CD4-positive, alpha-beta T cell treated with Interleukin-17A for 1 hour (primary cell): Measurements from ENCODE around the gene RUNX1.

Source experiments
- DNase-seq: peaks from one replicate; pipeline ENCODE4 v3.0.0-alpha.2; 2020

RUNX1 gene

DNA sequence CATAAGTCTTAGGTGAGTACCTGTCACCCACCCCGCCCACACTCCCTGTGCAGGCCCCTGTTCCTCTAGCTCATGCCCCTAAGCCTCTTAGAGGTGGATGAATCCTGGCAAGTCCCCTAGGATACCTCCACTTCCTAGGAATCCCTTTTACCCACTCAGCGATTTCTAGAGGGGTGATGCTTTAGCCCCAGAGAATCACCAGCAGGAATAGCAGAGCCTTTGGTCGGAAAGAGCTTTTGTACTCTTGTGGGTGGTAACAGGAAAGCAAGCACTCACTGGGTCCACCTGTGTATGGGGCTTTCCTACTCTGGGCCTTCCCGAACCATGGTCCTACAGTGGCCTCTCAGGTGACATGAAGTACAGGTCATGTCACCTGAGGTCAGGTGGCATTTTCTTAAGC lies 207.9 kb downstream of the RUNX1 start:
- DNase-seq: no peak

DNA sequence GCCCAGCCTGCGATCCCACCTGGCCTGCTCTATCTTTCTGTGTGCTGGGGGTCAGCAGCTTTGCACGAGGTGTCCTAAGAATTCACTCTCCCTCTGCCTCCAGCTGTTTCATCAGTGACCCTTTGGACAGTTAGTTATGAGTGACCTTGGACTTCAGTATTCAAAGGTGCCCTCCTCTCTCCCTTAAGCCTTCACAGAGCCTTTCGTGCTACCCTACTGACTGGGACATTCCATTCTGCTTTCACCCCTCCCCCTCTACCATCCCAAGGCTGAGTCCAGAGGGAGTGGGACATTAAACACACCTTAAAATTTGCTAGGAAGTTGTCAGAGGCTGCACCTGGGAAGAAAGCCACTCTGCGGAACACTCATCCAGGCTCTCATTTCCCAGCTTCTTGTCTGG lies 208.4 kb downstream of the RUNX1 start:
- DNase-seq: no peak

DNA sequence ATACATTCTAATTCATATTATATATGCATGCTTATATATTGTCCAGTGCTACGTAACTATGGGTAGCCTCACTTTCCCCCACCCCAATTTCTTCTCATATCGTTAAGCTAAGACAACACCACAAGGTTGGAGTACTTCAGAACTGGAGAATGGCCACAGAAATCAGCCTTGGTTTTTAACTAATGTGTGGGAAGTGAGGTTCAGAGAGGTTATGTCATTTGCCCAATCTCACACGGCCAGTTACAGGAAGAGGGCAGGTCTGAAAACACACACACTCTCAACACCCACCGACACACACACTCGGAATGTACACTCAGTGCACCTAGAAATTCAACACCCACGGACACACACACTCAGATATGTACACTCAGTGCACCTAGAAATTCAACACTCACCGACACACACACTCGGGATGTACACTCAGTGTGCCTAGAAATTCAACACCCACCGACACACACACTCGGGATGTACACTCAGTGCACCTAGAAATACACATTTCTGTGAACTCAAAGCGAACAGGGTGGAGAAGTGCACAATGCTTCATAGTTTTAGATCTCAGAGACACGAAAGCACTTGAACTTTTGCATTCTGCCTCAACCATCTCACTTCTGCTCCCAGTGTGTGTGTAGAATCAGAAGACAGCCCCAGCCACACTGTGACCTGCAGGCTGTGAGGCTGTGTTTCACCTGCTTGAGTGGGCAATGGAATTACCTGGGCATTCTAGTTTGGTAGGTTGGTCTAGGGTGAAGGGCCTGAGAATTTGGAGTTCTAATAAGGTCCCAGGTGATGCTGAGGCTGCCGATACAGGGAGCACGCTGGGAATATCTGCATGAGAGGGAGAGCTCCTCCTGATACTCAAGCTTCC lies 209.9 kb downstream of the RUNX1 start:
- no peak for DNase-seq

DNA sequence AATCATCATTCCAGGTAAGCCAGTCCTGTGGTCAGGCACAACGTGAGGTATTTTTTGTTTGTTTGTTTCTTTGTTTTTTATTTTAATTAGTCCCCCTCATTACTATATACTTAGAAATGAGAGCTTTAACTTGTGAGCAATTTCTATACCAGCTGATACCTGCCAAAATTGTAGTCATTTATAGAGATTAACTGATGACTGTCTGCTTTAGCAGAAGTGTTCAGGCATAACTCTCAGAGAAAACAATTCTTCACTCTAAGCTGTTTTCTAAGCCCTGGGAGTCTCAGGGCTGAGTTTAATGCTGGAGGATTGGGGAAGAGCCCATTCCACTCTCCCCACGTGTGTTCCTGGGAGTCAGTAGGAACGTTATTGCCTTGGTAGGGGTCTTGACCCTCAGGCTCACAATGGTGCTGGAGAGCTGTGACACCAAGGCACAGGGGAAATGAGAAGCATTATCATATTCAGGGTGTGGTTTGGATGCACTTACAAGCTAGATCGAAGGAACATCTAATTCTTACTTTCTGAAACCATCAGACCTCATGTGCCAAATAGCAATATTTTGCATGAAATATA lies 212.1 kb downstream of the RUNX1 start:
- no peak for DNase-seq

DNA sequence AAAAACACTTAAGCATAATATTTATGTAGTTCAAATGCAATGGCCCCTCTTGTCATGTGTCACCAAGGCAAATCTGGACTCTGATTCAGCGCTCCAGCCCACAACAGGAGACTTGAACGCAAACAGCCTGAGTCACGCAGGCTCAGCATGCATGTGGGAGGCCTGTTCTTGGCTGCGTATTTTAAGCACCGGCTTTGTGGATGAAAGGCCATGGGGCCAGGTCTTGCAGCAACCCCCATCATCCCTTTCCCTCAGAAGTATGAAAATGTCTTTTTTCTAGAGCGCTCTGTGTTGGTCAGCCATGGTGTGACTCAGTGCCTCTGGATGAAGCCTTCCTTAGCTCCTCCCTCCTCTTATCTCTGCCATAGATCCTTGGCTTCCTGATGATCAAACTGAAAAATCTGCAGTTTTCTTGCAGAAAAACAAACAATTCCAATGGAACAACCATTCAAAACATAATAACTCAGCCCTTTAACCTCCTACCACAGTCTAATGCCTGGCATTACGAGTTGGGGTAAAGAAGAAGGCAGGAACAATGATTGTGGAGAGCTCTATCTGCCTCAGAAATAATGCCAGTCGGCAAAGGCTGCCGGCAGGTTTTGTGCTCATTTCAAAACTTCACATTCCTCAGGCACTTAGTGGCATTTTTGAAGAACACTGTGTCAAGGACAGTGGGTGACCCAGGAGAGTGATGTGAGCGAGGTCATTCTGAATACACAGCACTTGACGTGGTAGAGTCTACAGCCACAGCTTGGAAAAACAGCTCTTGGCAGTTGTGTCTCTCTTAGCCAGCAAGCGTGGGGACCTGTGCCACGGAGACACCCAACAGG lies 212.8 kb downstream of the RUNX1 start:
- no peak for DNase-seq

DNA sequence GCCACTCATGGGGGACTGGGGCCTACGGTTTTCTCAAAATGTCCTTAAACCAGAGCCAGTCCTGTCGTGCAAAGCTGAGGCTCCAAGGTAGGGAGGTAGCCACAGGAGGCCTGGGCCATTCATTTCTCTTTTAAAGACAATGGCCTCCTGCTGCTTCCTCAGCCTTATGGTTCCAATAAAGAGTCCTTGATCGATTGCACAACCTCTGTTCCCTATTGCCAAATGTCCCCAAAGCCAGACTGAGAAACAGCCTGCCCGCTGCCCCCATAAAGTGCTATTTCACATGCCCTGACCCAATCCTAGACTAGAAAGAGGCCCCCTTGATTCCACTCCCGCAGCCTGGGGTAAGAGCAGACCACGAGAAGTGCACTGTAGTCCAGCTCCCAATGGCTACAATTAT lies 213.6 kb downstream of the RUNX1 start:
- DNase-seq: no peak

DNA sequence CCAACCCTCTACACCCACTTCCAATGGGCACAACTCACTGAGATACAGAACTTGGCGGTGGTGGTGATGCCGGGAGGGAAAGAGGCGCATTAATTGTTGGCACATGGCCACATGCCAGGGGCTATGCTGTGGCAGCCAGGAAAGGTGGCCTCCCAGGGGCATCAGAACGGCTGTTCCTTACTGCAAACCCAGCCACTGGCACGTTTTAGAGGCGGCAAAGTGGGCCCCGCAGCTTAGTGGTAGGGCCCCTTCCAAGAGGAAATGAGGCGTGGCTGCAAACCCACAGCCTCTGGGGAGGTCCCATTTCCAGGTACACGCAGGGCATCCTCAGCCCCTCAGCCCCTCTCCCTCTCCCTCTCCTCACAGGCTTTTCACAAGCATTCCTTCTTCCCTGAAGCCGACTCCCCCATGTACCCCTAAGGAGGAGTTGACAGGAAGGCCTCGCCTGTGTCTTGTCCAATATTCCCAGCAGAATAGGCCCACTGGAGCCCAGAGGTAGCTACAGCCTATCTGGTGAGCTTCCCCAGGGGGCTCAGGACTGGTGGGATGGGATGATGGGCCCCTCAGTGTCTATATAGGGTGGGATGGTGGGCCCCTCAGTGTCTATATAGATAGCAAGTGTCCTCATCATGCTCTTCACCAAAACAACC lies 214.1 kb downstream of the RUNX1 start:
- DNase-seq: no peak

DNA sequence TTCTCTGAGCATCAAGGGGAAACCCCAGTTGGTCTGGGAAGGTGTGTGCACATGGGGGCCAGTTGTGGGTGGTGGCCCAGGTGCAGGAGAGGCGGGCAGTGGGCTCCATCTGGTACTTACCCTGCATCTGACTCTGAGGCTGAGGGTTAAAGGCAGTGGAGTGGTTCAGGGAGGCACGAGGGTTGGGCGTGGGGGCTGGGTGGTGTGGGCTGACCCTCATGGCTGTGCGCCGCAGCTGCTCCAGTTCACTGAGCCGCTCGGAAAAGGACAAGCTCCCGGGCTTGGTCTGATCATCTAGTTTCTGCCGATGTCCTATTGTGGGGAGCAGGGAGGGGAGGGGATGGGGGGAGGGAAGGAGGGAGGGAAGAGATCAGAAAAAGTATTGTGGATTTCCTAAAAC lies 214.8 kb downstream of the RUNX1 start:
- DNase-seq: no peak

DNA sequence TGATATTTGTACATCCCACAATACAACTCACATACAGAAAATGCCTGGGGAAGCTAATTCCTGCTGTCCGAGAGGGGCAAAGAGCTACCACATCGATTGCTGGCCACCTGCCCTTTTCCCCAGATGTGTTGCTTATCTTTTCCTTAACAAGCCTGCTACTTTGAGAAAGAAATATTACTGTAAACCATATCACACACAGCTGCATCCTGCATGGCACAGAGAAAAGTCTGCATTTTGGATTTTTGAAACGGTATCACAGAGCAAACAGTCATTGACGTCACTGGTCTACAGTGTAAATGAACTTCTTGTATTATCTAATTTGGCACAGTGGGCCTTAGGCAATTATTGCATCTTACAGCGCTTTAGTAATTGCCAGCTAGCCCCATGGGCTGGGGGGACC lies 215.6 kb downstream of the RUNX1 start:
- DNase-seq: no peak

DNA sequence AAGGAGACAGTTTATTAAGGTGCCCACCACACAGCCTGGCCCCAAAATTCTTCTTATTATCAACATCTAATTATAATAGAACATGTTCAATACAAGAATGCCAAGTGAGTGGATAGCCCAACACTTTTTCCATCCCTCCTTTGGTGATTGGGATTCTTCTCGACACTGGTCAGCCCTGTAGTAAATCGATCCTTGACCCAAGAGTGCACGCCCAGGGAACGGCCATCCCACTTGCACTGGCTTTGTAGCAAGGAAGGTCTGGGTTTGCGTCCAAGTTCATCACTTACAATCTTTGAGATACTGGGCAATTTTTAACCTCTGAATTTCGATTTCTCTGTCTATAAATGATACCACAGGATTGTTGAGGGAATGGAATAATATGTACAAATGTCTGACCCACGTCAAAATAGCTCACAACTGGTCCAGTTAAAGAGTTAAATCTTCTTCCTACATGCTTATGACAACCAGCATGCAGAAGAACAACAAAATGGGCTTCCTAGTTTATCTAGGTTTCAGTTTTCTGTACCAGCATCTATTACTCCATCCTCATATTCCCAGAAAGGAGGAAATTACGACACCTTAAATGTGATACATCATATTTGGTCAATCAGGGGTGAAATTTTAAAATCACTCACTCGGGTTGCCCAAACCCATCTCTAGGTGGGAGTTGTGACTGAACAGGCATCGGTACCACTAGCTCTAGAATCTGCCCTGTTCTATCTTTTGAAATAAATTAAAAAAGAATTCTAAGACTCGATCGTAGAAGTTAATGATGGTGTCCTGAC lies 218.5 kb downstream of the RUNX1 start:
- DNase-seq: no peak

DNA sequence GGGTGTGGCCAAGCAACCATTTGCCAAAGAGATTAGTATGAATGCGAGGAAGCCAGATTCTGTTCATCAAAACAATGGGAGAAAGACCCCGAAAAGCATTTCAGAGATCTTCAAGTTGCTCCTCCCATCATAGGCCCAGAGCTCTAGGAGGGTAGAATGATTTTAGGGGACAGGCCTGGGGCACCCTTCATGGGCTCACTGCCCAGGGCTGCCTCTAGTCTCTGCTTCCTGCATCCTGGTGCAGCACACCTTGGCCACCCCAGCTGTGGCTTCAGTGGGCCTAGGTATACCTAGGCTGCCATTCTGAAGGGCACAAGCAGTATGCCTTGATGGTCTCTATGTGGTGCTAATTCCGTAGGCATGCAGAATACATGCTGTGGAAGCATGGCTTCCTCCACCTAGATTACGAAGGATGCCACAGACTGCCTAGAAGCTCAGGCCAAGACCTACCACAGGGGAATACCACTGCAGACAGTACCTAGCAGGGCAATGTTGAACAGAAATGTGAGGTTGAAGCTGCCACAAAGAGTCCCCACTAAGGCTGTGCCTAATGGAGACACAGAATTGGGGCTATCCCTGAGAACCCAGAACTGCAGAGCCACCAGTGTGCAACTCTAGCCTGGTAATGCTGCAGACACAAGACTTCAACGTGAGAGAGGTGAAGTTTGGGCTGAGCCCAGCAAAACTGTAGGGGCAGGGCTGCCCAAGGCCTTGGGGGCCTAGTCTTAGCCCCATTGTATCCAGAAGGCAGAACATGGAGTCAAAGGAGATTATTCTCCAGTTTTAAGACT lies 221.5 kb downstream of the RUNX1 start:
- no peak for DNase-seq

DNA sequence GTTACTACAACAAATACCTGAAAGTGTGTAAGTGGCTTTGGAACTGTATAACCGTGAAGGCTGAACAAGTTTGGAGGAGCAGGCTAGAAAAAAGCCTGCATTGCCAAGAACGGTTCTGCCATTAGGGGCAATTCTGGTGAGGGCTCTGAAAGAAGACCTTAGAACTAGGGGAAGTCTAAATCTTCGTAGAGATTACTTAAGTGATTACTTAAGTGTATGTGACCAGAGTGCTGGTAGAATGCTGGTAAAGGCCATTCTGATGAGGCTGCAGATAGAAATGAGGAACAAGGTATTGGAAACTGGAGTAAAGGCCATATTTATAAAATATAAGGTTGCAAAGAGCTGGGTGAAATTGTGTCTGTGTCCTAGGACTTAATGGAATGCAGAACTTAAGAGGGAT lies 222.3 kb downstream of the RUNX1 start:
- DNase-seq: no peak

DNA sequence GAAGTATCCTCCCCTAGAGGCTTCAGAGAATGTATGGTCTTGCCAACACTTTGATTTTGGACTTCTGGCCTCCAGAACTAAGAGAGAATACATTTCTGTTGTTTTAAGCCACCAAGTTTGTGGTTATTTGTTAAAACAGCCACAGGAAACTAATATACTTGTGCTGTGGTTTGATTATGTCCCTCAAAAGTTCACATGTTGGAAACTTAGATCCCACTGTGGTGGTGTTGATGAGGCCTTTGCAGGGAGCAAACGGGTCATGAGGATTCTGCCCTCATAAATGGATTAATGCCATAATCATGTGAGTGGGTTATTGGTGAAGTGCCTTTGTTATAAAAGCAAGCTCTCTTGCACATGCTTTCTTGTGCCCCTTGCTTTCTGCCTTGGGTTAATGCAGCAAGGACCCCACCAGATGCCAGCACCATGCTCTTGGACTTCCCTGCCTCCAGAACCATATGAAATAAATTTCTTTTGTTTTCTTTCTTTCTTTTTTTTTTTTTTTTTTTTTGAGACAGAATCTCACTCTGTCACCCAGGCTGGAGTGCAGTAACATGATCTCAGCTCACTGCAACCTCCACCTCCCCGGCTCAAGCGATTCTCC lies 223.1 kb downstream of the RUNX1 start:
- DNase-seq: no peak

DNA sequence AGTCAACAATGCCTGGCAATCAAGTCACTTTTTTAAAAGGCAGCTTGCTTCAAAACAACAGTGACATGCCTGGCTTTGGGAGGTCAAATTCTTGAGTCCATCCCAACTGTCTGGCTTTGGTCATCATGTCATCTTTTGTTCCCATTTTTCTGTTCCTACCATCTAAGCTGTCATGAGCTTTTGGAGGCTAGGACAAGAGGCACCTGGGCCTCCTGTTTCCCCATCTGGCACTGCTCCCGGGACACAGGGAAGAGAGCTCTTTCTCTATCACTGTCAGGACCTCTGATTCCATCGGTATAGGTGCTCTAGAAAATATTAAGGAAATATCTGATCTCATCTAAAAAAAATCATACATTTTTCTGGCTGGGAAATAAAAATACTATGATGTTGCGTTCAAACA lies 224.0 kb downstream of the RUNX1 start:
- no peak for DNase-seq

DNA sequence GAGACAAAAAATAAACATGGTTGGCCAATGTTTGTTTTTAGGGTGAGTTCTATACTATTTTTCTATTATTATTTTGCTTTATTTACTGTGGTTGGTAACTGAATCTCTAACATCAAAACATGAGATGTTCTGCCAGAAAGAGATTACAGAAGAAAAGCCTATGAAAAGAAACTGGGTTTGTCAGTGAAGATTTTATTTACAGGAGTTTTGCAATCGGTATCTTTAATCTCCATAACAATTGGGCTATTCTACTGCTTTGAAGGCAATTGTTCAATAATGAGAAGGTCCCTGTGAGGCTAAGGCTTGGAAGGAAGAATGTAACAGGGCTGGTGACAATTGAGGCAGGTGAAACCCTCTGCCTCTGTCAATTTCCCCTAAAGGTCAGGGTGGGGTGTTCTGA lies 224.8 kb downstream of the RUNX1 start:
- no peak for DNase-seq

DNA sequence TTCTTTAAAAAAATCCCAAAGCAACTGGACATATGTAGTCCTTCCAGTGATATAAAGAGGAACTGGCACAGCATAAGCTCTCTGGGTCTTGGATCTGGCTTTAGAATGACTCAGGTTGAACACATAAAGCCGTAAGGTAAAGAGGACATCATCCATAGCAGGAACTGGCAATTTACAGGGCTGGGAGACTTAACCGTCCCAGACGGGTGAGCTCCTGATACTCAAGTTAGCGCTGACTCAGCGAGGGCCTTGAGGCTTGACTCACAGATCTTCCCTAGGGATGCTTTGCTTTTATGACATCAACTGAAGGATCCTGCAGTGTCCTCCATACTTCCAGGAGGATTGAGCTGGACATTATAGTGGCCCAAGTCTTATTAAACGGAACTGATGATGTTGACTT lies 226.2 kb downstream of the RUNX1 start:
- DNase-seq: no peak

DNA sequence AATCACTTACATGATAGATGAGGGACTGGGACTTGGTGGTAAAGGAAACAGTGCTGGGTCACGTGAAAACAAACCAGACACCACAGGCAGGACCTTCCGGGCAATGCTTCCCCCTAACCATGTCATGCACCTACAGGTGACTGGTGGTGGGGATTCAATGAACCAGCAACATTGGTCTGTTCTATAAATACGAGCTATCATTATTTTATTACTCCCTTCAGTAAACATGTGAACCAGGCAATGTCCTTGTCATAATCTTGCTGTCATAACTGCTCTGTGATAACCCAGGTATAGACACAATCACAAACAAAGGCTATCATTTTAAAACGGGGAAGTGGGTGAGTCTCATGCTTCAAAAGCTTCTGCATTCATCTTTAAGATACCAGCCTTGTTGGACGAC lies 226.9 kb downstream of the RUNX1 start:
- no peak for DNase-seq

DNA sequence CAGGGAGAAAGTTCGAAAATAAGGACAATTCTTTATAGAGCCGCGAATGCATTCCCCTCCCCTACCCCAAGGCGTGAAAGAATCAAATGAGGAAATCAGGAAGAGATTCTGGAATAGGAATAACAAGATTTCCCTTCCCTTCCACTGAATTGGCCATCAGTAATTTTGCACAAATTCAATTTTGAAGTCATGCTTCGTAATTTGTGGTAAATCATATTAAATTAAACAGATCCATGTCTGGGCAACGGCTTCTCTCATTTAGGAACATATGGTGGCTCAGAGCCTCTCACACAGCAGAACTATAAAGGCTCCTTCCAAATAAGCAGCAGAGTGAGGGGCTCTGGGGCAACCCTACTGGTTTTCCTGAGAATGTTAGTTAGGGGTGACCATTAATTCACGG lies 227.4 kb downstream of the RUNX1 start:
- DNase-seq: no peak

DNA sequence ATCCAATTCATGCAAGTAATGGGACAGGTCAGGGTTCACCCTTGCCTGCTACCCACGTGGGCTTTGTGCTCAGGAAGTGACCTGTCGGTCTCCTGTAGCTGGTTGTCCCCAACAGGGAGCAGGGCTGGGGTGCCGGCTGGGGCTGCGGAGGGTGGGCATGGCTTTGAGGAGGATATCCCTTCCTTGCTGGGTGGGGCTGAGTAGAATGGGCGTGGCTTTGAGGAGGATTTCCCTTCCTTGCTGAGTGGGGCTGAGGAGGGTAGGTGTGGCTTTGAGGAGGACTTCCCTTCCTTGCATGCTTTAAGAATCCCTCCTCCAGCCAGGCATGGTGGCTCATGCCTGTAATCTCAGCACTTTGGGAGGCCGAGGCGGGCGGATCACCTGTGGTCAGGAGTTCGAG lies 229.1 kb downstream of the RUNX1 start:
- no peak for DNase-seq

DNA sequence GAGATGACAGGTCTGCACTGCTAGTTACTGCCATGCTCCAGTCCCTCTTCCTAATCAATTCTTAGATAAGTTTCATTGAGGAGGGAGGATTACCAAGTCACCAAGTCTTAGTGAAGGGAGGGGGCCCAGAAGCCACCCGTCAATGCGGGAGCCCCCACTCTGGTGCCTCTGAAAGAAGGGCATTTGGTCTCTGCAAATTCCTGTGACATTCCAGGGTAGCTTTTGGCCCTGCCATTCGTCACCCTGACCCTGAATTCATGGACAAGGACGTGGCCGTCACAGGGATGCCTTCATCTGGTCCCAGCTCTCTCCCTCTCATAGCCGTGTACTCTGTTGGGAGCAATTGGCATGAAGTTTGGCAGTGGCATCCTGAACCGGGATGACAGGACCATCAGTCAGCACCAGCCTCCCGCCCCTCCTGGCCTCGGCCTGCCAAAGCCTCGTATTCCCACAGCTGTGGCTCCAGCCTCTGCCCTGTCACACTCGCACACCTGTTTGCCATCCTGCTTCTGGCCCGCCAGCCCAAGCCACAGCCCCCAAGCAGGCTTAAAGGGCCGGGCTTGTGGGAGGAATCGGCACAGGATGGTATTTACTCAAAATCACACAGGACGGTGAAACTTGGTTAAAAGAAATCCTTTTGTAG lies 229.6 kb downstream of the RUNX1 start:
- no peak for DNase-seq

DNA sequence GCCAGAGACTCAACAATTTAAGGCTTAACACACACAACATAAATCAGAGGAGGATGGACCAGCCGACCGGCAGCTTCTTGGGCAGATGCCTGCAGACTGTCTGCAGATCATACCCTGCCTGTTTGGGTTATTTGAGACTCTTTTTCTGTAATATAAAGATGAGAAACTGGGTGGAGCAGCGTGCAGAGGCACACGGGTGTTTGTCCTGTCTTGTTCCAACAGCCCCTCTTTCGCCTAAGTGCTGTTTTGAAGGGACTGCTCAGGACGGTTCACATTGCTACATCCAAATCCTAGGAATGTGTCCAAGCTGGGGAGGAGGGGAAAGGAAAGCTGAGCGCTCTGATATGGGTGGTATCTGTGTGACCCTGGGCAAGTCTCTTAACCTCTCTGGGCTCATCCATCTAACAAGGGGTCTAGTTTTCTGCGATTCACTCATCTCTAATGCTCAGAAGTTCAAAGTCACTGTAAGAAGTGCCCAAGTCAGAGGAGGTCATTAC lies 230.4 kb downstream of the RUNX1 start:
- DNase-seq: no peak
